ENCODE measurements around the gene SH3BP1.
A peak's percentile ranks its signal among the peaks of the same experiment; 100 is the strongest.

DNA sequence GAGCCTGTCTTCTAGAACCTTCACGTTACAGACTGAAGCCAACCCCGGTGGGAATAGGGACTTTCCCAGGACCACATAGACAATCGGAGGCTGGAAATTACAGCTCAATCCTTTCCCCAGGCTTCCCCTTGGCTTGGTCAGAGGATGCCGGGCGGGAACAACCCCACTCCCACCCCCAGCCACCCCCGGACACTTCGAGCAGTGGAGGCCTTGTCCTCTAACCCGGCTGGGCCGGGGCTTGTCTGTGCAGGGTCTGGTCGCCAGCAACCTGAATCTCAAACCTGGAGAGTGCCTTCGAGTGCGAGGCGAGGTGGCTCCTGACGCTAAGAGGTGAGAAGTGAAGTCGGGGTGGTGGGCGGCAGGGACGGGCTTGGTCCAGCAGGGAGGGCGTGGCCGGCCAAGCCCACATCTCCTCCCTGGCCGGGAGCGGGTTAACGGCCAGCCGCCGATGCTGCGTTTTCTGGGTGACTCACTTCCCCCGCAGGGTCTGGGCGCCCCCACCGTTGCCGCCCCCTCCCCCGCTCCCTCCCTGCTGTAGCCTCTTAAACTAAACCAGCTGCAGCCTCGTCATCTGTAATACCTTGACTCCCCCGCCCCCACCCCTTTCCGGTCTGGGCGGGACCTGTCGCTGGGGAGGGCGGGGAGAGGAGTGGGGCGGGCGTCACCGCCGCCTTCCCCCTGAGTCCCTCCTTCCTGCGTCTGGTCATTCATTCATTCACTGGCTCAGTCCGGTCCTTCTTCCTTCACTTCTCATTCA lies 37.4 kb downstream of the SH3BP1 start:
- TF ChIP-seq CTCF (IDR thresholded peaks at IDR 0.05) (no peak), POLR2AphosphoS5 (IDR thresholded peaks at IDR 0.05) (peak; percentile 63 to 72), POLR2A (IDR thresholded peaks at IDR 0.05) (peak in 2 of 4 donors; percentile 45 to 50)

All from upper lobe of left lung (tissue), 4 donors.